B cell (primary cell): ENCODE data around the gene CDK19. TPM values are rescaled to one million over a fixed set of nuclear protein-coding genes. Genes with fewer than 3 reads are reported as not detected.
A peak's percentile ranks its signal among the peaks of the same experiment; 100 is the strongest.

Experiments used
- ATAC-seq: fragments of 200-7000 bp; cut with Tn5 transposase; one replicate; pipeline ENCODE4 v1.10.0; 2021; ENCODE audit warnings: low read depth, mild to moderate bottlenecking, moderate number of reproducible peaks, moderate library complexity
- CTCF ChIA-PET: fragments of 350-600 bp; sonication (Branson Sonifier 250); formaldehyde crosslinking; loops from one replicate; lab custom pipeline; 2021; ENCODE audit warnings: antibody characterized with exemption, inconsistent platforms; lab: Charles Lee
- POLR2A ChIA-PET: fragments of 350-600 bp; sonication (Branson Sonifier 250); formaldehyde crosslinking; loops from one replicate; lab custom pipeline; 2021; ENCODE audit warnings: antibody characterized with exemption; lab: Charles Lee
- DNase-seq: peaks from one replicate; pipeline ENCODE4 v3.0.0; 2013
- H2AFZ ChIP-seq: 2 replicates; pipeline ENCODE4 v1.6.1; 2012; ENCODE audit warnings: mild to moderate bottlenecking, low read depth, low read length; ENCODE audit not compliant: insufficient read depth, poor library complexity, severe bottlenecking
- H3K27ac ChIP-seq, 2 donors: 1 replicate in 1 of 2; 2 replicates in 1 of 2; pipeline ENCODE4 v1.5.1; 2012 to 2013; ENCODE audit warnings: low read length in 2 of 2, mild to moderate bottlenecking in 2 of 2, moderate library complexity in 1 of 2
- H3K27me3 ChIP-seq, 4 experiments: fragments of 200-600 bp in 1 of 4; sonication (generic) in 1 of 4; replicated peaks in 1 of 4; 1 replicate in 2 of 4; 2 replicates in 2 of 4; pipeline versions ENCODE4 v1.6.1 to v1.7.0; 2013 to 2016; ENCODE audit warnings: low read length in 3 of 4, mild to moderate bottlenecking in 2 of 4, mixed read lengths in 1 of 4, moderate library complexity in 1 of 4; ENCODE audit not compliant: insufficient read depth in 4 of 4, control insufficient read depth in 3 of 4; ENCODE audit errors: control extremely low read depth in 1 of 4
- H3K36me3 ChIP-seq, 2 experiments: replicated peaks in 1 of 2; 1 replicate in 1 of 2; 2 replicates in 1 of 2; pipeline versions ENCODE4 v1.6.1 to v1.7.1; 2013; ENCODE audit warnings: low read length in 1 of 2; ENCODE audit not compliant: insufficient read depth in 2 of 2, control insufficient read depth in 1 of 2; ENCODE audit errors: control extremely low read depth in 1 of 2, extremely low read depth in 1 of 2
- H3K4me1 ChIP-seq, 2 donors: fragments of 200-600 bp in 1 of 2; sonication (generic) in 1 of 2; 1 replicate in 1 of 2; 2 replicates in 1 of 2; pipeline versions ENCODE4 v1.5.1 to v1.6.1; 2013 to 2017; ENCODE audit warnings: low read length in 2 of 2; ENCODE audit not compliant: control insufficient read depth in 2 of 2, insufficient read depth in 2 of 2
- H3K4me2 ChIP-seq: replicated peaks from 2 replicates; pipeline ENCODE3; 2012; ENCODE audit warnings: mild to moderate bottlenecking, low read depth, low read length; ENCODE audit not compliant: poor library complexity, severe bottlenecking
- H3K4me3 ChIP-seq, 5 experiments: fragments of 200-600 bp in 1 of 5; sonication (generic) in 1 of 5; 1 replicate in 3 of 5; 2 replicates in 2 of 5; pipeline versions ENCODE4 v1.5.1 to v1.7.0; 2011 to 2016; ENCODE audit warnings: low read length in 4 of 5, mild to moderate bottlenecking in 4 of 5, low read depth in 2 of 5, control low read depth in 1 of 5, moderate library complexity in 1 of 5; ENCODE audit not compliant: insufficient read depth in 1 of 5; ENCODE audit errors: control extremely low read depth in 1 of 5, extremely low read depth in 1 of 5
- H3K79me2 ChIP-seq: fragments of 200-600 bp; sonication (generic); one replicate; pipeline ENCODE4 v1.6.0; 2016; ENCODE audit warnings: low read length; ENCODE audit not compliant: control insufficient read depth, insufficient read depth
- H3K9ac ChIP-seq: fragments of 200-600 bp; sonication (generic); 2 replicates; pipeline ENCODE4 v1.6.1; 2017; ENCODE audit warnings: mild to moderate bottlenecking, low read length, moderate library complexity
- H3K9me3 ChIP-seq, 3 donors: one replicate each; pipeline versions ENCODE4 v1.6.1 to v1.7.1; 2013; ENCODE audit warnings: low read length in 2 of 3; ENCODE audit not compliant: control insufficient read depth in 2 of 3, insufficient read depth in 1 of 3; ENCODE audit errors: control extremely low read depth in 1 of 3
- H4K20me1 ChIP-seq: 2 replicates; pipeline ENCODE4 v1.6.0; 2012; ENCODE audit warnings: mild to moderate bottlenecking, low read length; ENCODE audit not compliant: insufficient read depth, control insufficient read depth, poor library complexity, severe bottlenecking
- H3K27ac Mint-ChIP-seq: one replicate; pipeline ENCODE4 v1.8.0; 2021; ENCODE audit warnings: mixed read lengths
- H3K27me3 Mint-ChIP-seq: one replicate; pipeline ENCODE4 v1.8.0; 2021; ENCODE audit warnings: mixed read lengths
- H3K4me1 Mint-ChIP-seq: one replicate; pipeline ENCODE4 v1.8.0; 2021; ENCODE audit warnings: mixed read lengths
- H3K4me3 Mint-ChIP-seq: one replicate; pipeline ENCODE4 v1.8.0; 2021; ENCODE audit warnings: mixed read lengths
- H3K9me3 Mint-ChIP-seq: one replicate; pipeline ENCODE4 v1.8.0; 2022; ENCODE audit warnings: mixed read lengths; ENCODE audit not compliant: insufficient read depth
- EZH2 ChIP-seq: IDR thresholded peaks from 2 replicates; pipeline ENCODE4 v1.6.1; 2012; ENCODE audit warnings: borderline replicate concordance, low read depth, mild to moderate bottlenecking, moderate library complexity, low read length; ENCODE audit not compliant: insufficient read depth, poor library complexity, severe bottlenecking
- WGBS: methylation state at CpG from one replicate; pipeline ENCODE4 v1.1.5; 2013; ENCODE audit warnings: missing lambda C conversion rate; ENCODE audit not compliant: insufficient coverage; 5-methylcytosine and 5-hydroxymethylcytosine counted together
- intact Hi-C: fragments of 100-400 bp; cut with micrococcal nuclease; formaldehyde crosslinking; loops from one replicate; pipeline ENCODE4 v1.10.0; 2022
- polyA plus RNA-seq: library from polyadenylated mRNA; depleted of rRNA; stranded (reverse); fragments of >200 nt; gene quantifications from 2 replicates; pipeline ENCODE4 v1.2.3, GENCODE V29; 2012
- total RNA-seq, 2 donors: library from RNA; stranded (reverse); fragments of 120-200 nt in 1 of 2; gene quantifications; 1 replicate in 1 of 2; 2 replicates in 1 of 2; pipeline versions ENCODE4 v1.2.3 to v1.2.4, GENCODE V29; 2013 to 2022
- TF ChIP-seq, protein P1 (sequence below): fragments of 200-600 bp; IDR thresholded peaks from one replicate; pipeline ENCODE4 v1.8.0; 2022; ENCODE audit warnings: antibody characterized with exemption, mild to moderate bottlenecking

The CDK19 gene
- total and polyA plus RNA-seq, 2 donors (not counting 1 experiment from before 2014, with no cell fraction given) = 8.7 to 44.8 TPM

DNA sequence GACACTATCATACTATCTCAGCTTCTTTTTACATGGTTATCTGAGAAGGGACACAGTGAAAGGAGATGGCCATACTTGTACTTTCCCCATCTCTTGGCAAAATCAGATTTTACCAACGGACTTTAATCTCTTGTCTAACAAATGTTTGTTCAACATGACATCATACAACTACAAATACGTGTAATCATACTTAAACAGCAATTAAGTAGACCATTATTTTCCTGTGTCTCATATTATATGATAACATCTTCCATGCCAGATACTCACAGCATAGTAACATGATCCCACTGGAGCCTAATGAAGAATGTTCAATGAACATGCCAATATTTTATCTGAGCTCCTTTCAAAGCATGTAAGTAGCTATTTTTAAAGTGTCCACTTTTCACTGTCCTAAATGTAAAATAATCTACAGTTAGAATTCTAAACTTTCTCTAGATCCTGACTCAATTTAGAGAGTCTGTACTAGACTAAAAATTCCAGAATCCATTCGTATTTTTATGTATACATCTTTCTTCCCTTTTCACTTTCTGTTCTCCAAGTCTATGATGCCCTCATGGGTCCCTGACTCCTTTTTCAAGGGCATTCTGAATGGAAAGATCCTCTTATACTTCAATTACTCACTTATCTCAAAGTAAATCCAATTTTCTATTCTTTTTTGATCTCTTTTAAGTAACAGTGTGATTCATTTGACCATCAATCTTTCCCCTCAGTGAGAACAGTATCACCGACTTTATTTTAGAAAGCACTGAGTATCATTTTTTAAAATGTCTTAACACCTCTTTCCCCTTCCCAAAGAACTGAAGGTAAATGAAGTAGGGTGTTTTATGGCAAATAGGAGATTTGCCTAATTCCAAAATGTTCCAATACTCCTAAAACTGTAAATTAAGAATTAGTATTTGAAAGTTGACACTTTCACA is 133.5 kb downstream of the CDK19 start:
- H4K20me1 ChIP-seq = no peaks in the 10 kb centered on the region
- no peak overlapping the region for H3K4me2 ChIP-seq
- Mint-ChIP-seq H3K9me3 (no peaks in the 10 kb centered on the region), H3K4me1 (peaks cover 8% of the 10 kb centered on the region), H3K27ac (no peak overlapping the region), H3K27me3 (no peaks in the 10 kb centered on the region), H3K4me3 (no peak overlapping the region)
- peaks cover 0 to 7% of the 10 kb centered on the region in 2 donors for H3K4me1 ChIP-seq
- no peak overlapping the region for H3K9ac ChIP-seq
- WGBS = 17% methylated on average over 1 of the region's 4 CpGs
- POLR2A ChIA-PET = interaction anchor here (0.5 to 1.6 kb wide), 3 partner anchors 193 to 301 kb away, joined by 4 to 8 read pairs (median 5); partner anchors contain the start of gene AMD1
- TF ChIP-seq EZH2 = no peak
- TF ChIP-seq, protein P1, sequence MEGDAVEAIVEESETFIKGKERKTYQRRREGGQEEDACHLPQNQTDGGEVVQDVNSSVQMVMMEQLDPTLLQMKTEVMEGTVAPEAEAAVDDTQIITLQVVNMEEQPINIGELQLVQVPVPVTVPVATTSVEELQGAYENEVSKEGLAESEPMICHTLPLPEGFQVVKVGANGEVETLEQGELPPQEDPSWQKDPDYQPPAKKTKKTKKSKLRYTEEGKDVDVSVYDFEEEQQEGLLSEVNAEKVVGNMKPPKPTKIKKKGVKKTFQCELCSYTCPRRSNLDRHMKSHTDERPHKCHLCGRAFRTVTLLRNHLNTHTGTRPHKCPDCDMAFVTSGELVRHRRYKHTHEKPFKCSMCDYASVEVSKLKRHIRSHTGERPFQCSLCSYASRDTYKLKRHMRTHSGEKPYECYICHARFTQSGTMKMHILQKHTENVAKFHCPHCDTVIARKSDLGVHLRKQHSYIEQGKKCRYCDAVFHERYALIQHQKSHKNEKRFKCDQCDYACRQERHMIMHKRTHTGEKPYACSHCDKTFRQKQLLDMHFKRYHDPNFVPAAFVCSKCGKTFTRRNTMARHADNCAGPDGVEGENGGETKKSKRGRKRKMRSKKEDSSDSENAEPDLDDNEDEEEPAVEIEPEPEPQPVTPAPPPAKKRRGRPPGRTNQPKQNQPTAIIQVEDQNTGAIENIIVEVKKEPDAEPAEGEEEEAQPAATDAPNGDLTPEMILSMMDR = no peak
- ATAC-seq = no peak
- H3K27ac ChIP-seq = peak overlapping the region; percentile 2 to 15
- H3K36me3 ChIP-seq = no peaks in the 10 kb centered on the region
- H2AFZ ChIP-seq = peak overlapping the region; percentile 35
- H3K9me3 ChIP-seq = no peaks in the 10 kb centered on the region
- DNase-seq = no peak
- H3K79me2 ChIP-seq = peaks cover 24% of the 10 kb centered on the region
- H3K27me3 ChIP-seq = no peaks in the 10 kb centered on the region
- no peak overlapping the region for H3K4me3 ChIP-seq
- CTCF ChIA-PET = interaction anchor here (0.6 to 9.1 kb wide), 39 partner anchors 9 to 961 kb away, joined by 3 to 190 read pairs (median 6); partner anchors contain the start of genes AMD1, CDK19, GTF3C6 and RPF2
- intact Hi-C loops = loop anchor here (1.0 kb wide), 5 partner anchors 134 to 318 kb away; partner anchors contain the start of gene CDK19

DNA sequence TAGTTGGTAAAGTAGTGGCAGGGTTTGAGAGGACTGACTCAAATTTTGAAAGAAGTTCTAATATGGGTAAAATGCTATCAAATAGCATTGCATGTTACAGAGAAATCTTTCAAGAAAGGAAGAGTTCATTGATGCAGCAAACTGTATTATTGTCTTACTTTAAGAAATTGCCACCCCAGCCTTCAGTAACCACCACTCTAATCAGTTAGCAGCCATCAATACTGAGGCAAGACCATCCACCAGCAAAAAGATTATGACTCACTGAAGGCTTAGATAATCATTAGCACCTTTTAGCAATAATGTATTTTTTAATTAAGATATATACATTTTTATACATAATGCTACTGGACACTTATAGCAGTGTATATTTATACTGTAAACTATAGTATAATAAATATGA is 138.9 kb downstream of the CDK19 start:
- POLR2A ChIA-PET = no interaction called here
- no peaks in the 10 kb centered on the region for H3K4me1 ChIP-seq
- no peak overlapping the region for H2AFZ ChIP-seq
- no peaks in the 10 kb centered on the region for H3K9me3 ChIP-seq
- H3K79me2 ChIP-seq = peaks cover 32% of the 10 kb centered on the region
- no peaks in the 10 kb centered on the region for H3K9me3 Mint-ChIP-seq
- no peak for ATAC-seq
- H3K27ac Mint-ChIP-seq = no peak overlapping the region
- TF ChIP-seq, protein P1 = no peak
- TF ChIP-seq EZH2 = no peak
- H3K4me3 Mint-ChIP-seq = no peak overlapping the region
- H3K4me3 ChIP-seq = no peak overlapping the region
- no peak overlapping the region for H3K4me2 ChIP-seq
- CTCF ChIA-PET = no interaction called here
- intact Hi-C loops = no loop called here
- H3K9ac ChIP-seq = no peak overlapping the region
- no peak overlapping the region for H3K27ac ChIP-seq
- no peaks in the 10 kb centered on the region for H3K27me3 ChIP-seq
- peaks cover 1% of the 10 kb centered on the region for H3K4me1 Mint-ChIP-seq
- H4K20me1 ChIP-seq = no peaks in the 10 kb centered on the region
- no peaks in the 10 kb centered on the region for H3K27me3 Mint-ChIP-seq
- H3K36me3 ChIP-seq = no peaks in the 10 kb centered on the region
- DNase-seq = no peak
